Naive thymus-derived CD4-positive, alpha-beta T cell (primary cell): ENCODE results near the gene LRRC47. TPM values are rescaled to one million over a fixed set of nuclear protein-coding genes. Genes with fewer than 3 reads are reported as not detected.

Experiments used
- ATAC-seq: fragments of 150-1000 bp; cut with Tn5 transposase; 2 replicates; pipeline ENCODE4 v1.10.0; 2021; ENCODE audit warnings: mild to moderate bottlenecking, moderate library complexity
- CTCF ChIA-PET: fragments of 350-600 bp; sonication (Branson Sonifier 250); formaldehyde crosslinking; loops from one replicate; lab custom pipeline; 2021; ENCODE audit warnings: antibody characterized with exemption; lab: Charles Lee
- POLR2A ChIA-PET: fragments of 350-600 bp; sonication (Branson Sonifier 250); formaldehyde crosslinking; loops from one replicate; lab custom pipeline; 2021; ENCODE audit warnings: antibody characterized with exemption, inconsistent platforms; lab: Charles Lee
- DNase-seq, 9 donors: peaks; one replicate each; pipeline versions ENCODE4 v3.0.0 to v3.0.0-alpha.2; 2020 to 2022; ENCODE audit warnings: mixed read lengths in 1 of 9
- H3K27ac ChIP-seq: one replicate; pipeline ENCODE4 v1.7.0; 2013; ENCODE audit warnings: mild to moderate bottlenecking, low read depth, low read length, moderate library complexity
- H3K27me3 ChIP-seq, 2 donors: one replicate each; pipeline ENCODE4 v1.7.0; 2013; ENCODE audit warnings: low read length in 2 of 2, mild to moderate bottlenecking in 2 of 2, moderate library complexity in 2 of 2; ENCODE audit not compliant: control insufficient read depth in 2 of 2, insufficient read depth in 2 of 2
- H3K36me3 ChIP-seq, 3 experiments: 1 replicate in 2 of 3; 2 replicates in 1 of 3; pipeline ENCODE4 v1.7.0; 2013; ENCODE audit warnings: low read length in 3 of 3, mild to moderate bottlenecking in 3 of 3, moderate library complexity in 1 of 3; ENCODE audit not compliant: insufficient read depth in 3 of 3, control insufficient read depth in 2 of 3
- H3K4me1 ChIP-seq, 2 donors: one replicate each; pipeline ENCODE4 v1.7.0; 2013; ENCODE audit warnings: low read length in 2 of 2, mild to moderate bottlenecking in 2 of 2, moderate library complexity in 1 of 2; ENCODE audit not compliant: control insufficient read depth in 2 of 2, insufficient read depth in 2 of 2
- H3K4me3 ChIP-seq: 2 replicates; pipeline ENCODE4 v1.7.0; 2013; ENCODE audit warnings: mild to moderate bottlenecking, low read length
- H3K9me3 ChIP-seq, 3 experiments: 1 replicate in 2 of 3; 2 replicates in 1 of 3; pipeline ENCODE4 v1.7.0; 2013; ENCODE audit warnings: low read length in 3 of 3; ENCODE audit not compliant: control insufficient read depth in 2 of 3
- H3K27ac Mint-ChIP-seq, 9 donors: one replicate each; pipeline ENCODE4 v1.8.0; 2020 to 2022; ENCODE audit warnings: mixed read lengths in 9 of 9, mild to moderate bottlenecking in 8 of 9, moderate library complexity in 5 of 9, inconsistent platforms in 2 of 9
- H3K27me3 Mint-ChIP-seq, 5 donors: one replicate each; pipeline ENCODE4 v1.8.0; 2021 to 2022; ENCODE audit warnings: mixed read lengths in 5 of 5, mild to moderate bottlenecking in 1 of 5
- H3K36me3 Mint-ChIP-seq, 5 donors: one replicate each; pipeline ENCODE4 v1.8.0; 2020 to 2022; ENCODE audit warnings: mixed read lengths in 5 of 5, mild to moderate bottlenecking in 3 of 5, inconsistent platforms in 1 of 5
- H3K4me1 Mint-ChIP-seq, 7 donors: one replicate each; pipeline ENCODE4 v1.8.0; 2020 to 2022; ENCODE audit warnings: mixed read lengths in 7 of 7, mild to moderate bottlenecking in 3 of 7, inconsistent platforms in 1 of 7
- H3K4me3 Mint-ChIP-seq, 10 donors: one replicate each; pipeline ENCODE4 v1.8.0; 2020 to 2022; ENCODE audit warnings: mild to moderate bottlenecking in 10 of 10, mixed read lengths in 10 of 10, moderate library complexity in 6 of 10, inconsistent platforms in 2 of 10
- H3K9me3 Mint-ChIP-seq, 11 donors: one replicate each; pipeline ENCODE4 v1.8.0; 2020 to 2022; ENCODE audit warnings: mixed read lengths in 11 of 11, mild to moderate bottlenecking in 4 of 11, inconsistent platforms in 1 of 11, moderate library complexity in 1 of 11
- intact Hi-C, 2 donors: fragments of 100-400 bp; cut with micrococcal nuclease; formaldehyde crosslinking; loops; one replicate each; pipeline ENCODE4 v1.15.1; 2023
- polyA plus RNA-seq, 2 donors: library from polyadenylated mRNA; unstranded; fragments of 300-500 nt; fragmentation: Illumina TruSeq; gene quantifications; one replicate each; pipeline ENCODE4 v1.2.3, GENCODE V29; 2021
- total RNA-seq, 6 experiments: library from RNA in 5 of 6; stranded (reverse) in 5 of 6; gene quantifications; 1 replicate in 5 of 6; 2 replicates in 1 of 6; pipeline ENCODE4 v1.2.3 and lab custom pipeline; 2021 to 2026

Gene LRRC47
- total and polyA plus RNA-seq, 7 experiments from 2014 or later = 25.7 to 60.2 (median 39.1) TPM

DNA sequence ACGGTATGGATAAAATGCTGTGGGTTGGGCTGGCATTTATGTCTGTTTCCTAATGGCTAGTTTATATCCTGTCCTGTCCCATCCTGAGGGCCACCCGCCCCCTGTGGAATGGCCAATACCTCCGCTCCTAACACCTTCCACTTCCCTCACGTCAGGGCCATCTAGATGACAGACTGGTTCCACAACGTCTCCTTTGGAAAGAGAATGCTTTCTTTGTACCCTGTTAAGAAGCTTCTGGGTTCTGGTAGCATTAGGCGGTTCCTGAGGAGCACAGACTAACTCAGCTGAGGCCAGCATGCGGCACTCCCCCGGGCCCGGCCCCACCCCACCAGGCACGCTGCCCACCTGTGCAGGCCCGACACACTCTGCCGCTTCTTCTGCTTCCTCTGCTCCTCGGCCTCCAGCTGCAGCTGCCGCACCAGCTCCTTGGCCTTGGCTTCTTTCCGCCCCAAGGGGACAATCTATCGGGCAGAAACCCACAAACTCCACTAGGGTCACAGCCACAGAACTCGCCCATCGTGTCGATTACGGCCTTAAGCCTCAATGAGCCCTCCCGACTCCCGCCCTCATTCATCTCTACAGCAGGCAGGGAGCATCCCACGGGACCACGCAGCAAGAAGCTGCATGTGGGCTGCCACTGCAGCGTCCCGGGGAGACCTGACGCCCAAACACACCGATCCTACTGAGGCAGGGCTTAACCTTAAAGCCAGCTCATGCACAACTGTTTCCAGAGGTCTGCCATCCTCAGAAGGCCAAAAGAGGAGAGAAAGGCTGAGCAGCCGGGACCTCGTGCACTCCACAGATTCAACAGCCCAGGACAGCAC lies 12.4 kb downstream of the LRRC47 start:
- no peak overlapping the region for H3K4me3 Mint-ChIP-seq
- H3K36me3 ChIP-seq = peaks cover 15 to 100% (median 17%) of the 10 kb centered on the region in 3 experiments
- no peak for DNase-seq
- ChIA-PET CTCF (no interaction called here), POLR2A (no interaction called here)
- intact Hi-C loops = no loop called here
- ATAC-seq = no peak
- no peaks in the 10 kb centered on the region for H3K27me3 Mint-ChIP-seq
- no peak overlapping the region for H3K27ac Mint-ChIP-seq
- H3K27me3 ChIP-seq = no peaks in the 10 kb centered on the region
- no peak overlapping the region for H3K27ac ChIP-seq
- no peaks in the 10 kb centered on the region for H3K9me3 Mint-ChIP-seq
- H3K4me1 ChIP-seq = peaks cover 0 to 15% of the 10 kb centered on the region in 2 donors
- no peaks in the 10 kb centered on the region for H3K9me3 ChIP-seq
- H3K36me3 Mint-ChIP-seq = peaks cover 7 to 56% (median 12%) of the 10 kb centered on the region in 5 donors
- H3K4me1 Mint-ChIP-seq = peaks cover 5 to 15% (median 6%) of the 10 kb centered on the region in 7 donors
- H3K4me3 ChIP-seq = no peak overlapping the region

- ChIA-PET CTCF (no interaction called here), POLR2A (no interaction called here)
- Histone ChIP-seq H3K36me3 (peaks cover 15 to 78% (median 17%) of the 10 kb centered on the region in 3 experiments), H3K27me3 (no peaks in the 10 kb centered on the region), H3K4me3 (no peak overlapping the region), H3K4me1 (no peaks in the 10 kb centered on the region), H3K27ac (no peak overlapping the region), H3K9me3 (no peaks in the 10 kb centered on the region)
- H3K4me1 Mint-ChIP-seq = peaks cover 0 to 2% (median under 1%) of the 10 kb centered on the region in 7 donors
- H3K27ac Mint-ChIP-seq = no peak overlapping the region
- peaks cover 7 to 49% (median 12%) of the 10 kb centered on the region in 5 donors for H3K36me3 Mint-ChIP-seq
- DNase-seq (no peak), ATAC-seq (no peak)
- no peaks in the 10 kb centered on the region for H3K9me3 Mint-ChIP-seq
- H3K4me3 Mint-ChIP-seq = no peak overlapping the region
- no peaks in the 10 kb centered on the region for H3K27me3 Mint-ChIP-seq
- intact Hi-C loops = no loop called here
Observed at GRCh38 chr1:3780901-3781300, 15.4 kb downstream of the LRRC47 start.

- Histone ChIP-seq H3K36me3 (peaks cover 15 to 68% (median 17%) of the 10 kb centered on the region in 3 experiments), H3K27me3 (no peaks in the 10 kb centered on the region), H3K4me1 (no peaks in the 10 kb centered on the region), H3K9me3 (no peaks in the 10 kb centered on the region), H3K4me3 (no peak overlapping the region), H3K27ac (no peak overlapping the region)
- DNase-seq (no peak), ATAC-seq (no peak)
- H3K4me3 Mint-ChIP-seq = no peak overlapping the region
- peaks cover 7 to 43% (median 8%) of the 10 kb centered on the region in 5 donors for H3K36me3 Mint-ChIP-seq
- peaks cover 0 to 6% (median 3%) of the 10 kb centered on the region in 7 donors for H3K4me1 Mint-ChIP-seq
- CTCF ChIA-PET = no interaction called here
- intact Hi-C loops = loop anchor here in 1 of 2 donors (10.0 kb wide), 1 partner anchor 155 kb away; the partner anchor contains the start of gene TPRG1L
- H3K27ac Mint-ChIP-seq = peak overlapping the region in 1 of 9 donors; percentile 65
- H3K9me3 Mint-ChIP-seq = no peaks in the 10 kb centered on the region
- POLR2A ChIA-PET = interaction anchor here (1.5 kb wide), 1 partner anchor 22 kb away, joined by 3 read pairs; no protein-coding TSS in a partner anchor
- H3K27me3 Mint-ChIP-seq = no peaks in the 10 kb centered on the region
Observed at GRCh38 chr1:3779912-3780416, 16.3 kb downstream of the LRRC47 start.

DNA sequence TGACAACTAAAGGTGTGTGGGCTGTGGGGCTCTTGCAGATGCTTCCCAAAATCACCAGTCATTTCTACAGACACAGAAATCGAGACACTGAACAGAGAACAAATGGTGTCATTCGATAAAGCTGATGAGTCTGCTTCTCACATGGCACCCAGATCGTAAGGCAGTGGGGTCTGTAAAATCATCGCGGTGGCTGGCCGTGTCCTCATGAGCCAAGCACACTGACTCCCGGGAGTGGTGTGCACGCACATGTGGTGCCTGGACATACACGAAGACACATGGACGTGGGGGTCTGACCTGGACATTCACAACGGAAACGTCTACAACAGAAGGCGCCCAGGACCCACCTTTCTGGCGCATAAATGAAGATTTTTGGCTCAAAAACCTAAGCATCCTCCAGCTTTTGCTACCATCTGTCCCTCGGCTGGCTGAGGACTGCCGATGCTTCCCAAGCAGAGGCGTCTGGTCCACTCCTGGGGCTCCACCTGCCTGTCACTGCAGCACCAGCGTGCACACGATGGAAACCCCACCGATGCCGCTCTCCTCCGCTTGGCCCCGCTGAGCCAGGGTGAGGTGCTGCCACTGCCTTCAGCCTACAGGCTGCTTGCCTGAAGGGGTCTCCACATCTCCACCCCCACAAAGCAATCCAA lies 16.9 kb downstream of the LRRC47 start:
- no peaks in the 10 kb centered on the region for H3K27me3 Mint-ChIP-seq
- Histone ChIP-seq H3K27me3 (no peaks in the 10 kb centered on the region), H3K4me3 (no peak overlapping the region), H3K27ac (no peak overlapping the region), H3K9me3 (no peaks in the 10 kb centered on the region), H3K36me3 (peaks cover 15 to 62% (median 17%) of the 10 kb centered on the region in 3 experiments), H3K4me1 (no peaks in the 10 kb centered on the region)
- no peaks in the 10 kb centered on the region for H3K9me3 Mint-ChIP-seq
- no peak overlapping the region for H3K4me3 Mint-ChIP-seq
- H3K4me1 Mint-ChIP-seq = peaks cover 0 to 7% (median 3%) of the 10 kb centered on the region in 7 donors
- CTCF ChIA-PET = no interaction called here
- H3K36me3 Mint-ChIP-seq = peaks cover 7 to 40% (median 8%) of the 10 kb centered on the region in 5 donors
- H3K27ac Mint-ChIP-seq = peak overlapping the region in 1 of 9 donors; percentile 30
- intact Hi-C loops = loop anchor here in 1 of 2 donors (10.0 kb wide), 1 partner anchor 155 kb away; the partner anchor contains the start of gene TPRG1L
- ATAC-seq = no peak
- POLR2A ChIA-PET = interaction anchor here (1.5 kb wide), 1 partner anchor 23 kb away, joined by 3 read pairs; no protein-coding TSS in a partner anchor
- no peak for DNase-seq

GRCh38 chr1:3778590-3779264 lies 17.6 kb downstream of the LRRC47 start:
- no peak for ATAC-seq
- no peak overlapping the region for H3K4me3 ChIP-seq
- H3K27me3 ChIP-seq = no peaks in the 10 kb centered on the region
- peaks cover 7 to 33% (median 8%) of the 10 kb centered on the region in 5 donors for H3K36me3 Mint-ChIP-seq
- H3K27ac ChIP-seq = no peak overlapping the region
- CTCF ChIA-PET = interaction anchor here (0.5 kb wide), 1 partner anchor 269 kb away, joined by 3 read pairs; no protein-coding TSS in a partner anchor
- H3K4me1 ChIP-seq = no peaks in the 10 kb centered on the region
- no peak overlapping the region for H3K4me3 Mint-ChIP-seq
- DNase-seq = no peak
- H3K9me3 Mint-ChIP-seq = no peaks in the 10 kb centered on the region
- H3K4me1 Mint-ChIP-seq = peaks cover 0 to 7% (median 3%) of the 10 kb centered on the region in 7 donors
- intact Hi-C loops = loop anchor here in 1 of 2 donors (10.0 kb wide), 1 partner anchor 154 kb away; the partner anchor contains the start of gene TPRG1L
- no peak overlapping the region for H3K27ac Mint-ChIP-seq
- H3K36me3 ChIP-seq = peaks cover 15 to 56% (median 17%) of the 10 kb centered on the region in 3 experiments
- no peaks in the 10 kb centered on the region for H3K27me3 Mint-ChIP-seq
- H3K9me3 ChIP-seq = no peaks in the 10 kb centered on the region
- POLR2A ChIA-PET = interaction anchor here (1.5 kb wide), 1 partner anchor 24 kb away, joined by 3 read pairs; no protein-coding TSS in a partner anchor
